HG03469 (cell line): ENCODE measurements around the gene S100PBP.
"Not testable (repeated sequence)": the region's sequence is repeated elsewhere in the genome, so short reads cannot be mapped to it uniquely, and the experiment has no call there.

Experiments used
- ATAC-seq: cut with Tn5 transposase; IDR thresholded peaks from one replicate; pipeline ENCODE4 v1.9.1; 2021; ENCODE audit warnings: mild to moderate bottlenecking, moderate library complexity, moderate number of reproducible peaks; ENCODE audit not compliant: unreplicated experiment

The S100PBP gene

GRCh38 chr1:32784817-32785216 is 32.6 kb upstream of the S100PBP start:
- no peak for ATAC-seq

- no peak for ATAC-seq
These were observed 30.6 kb upstream of the S100PBP start for GRCh38 chr1:32786856-32787255.

DNA sequence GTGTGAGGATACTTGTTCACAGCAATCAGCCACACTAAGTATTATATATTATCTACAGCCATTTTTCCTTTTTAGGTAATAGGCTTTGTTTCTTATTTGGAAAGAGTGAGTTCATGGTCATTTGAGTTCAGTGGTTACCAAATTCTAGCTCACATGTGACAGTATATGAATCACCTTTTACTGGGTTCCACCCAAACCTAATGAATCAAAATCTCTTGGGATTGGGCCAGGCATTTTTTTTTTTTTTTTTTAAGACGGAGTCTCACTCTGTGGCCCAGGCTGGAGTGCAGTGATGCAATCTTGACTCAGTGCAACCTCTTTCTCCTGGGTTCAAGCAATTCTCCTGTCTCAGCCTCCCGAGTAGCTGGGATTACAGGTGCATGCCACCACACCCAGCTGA is 28.1 kb upstream of the S100PBP start:
- ATAC-seq, result not testable (repeated sequence)

DNA sequence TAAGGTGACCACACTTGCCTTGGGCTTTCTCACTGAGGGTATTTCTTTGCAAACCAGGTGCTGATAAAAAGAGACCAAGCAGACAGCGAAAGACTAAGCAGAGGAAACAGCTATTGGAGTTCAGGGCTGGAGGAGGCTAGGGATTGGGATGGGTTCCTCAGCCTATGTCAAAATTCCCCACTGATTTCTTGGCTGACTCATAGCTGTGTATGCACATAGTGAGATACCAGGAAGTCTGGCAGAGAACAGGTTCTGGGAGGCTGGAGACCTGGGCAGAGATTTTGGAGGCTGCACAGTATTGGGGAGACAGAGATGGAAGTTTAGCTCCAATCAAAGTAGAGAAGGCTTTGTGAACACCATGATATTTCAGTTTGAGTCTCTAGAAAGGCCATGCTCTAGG is 25.6 kb upstream of the S100PBP start:
- no peak for ATAC-seq

GRCh38 chr1:32795763-32796162 is 21.7 kb upstream of the S100PBP start:
- ATAC-seq, result not testable (repeated sequence)

DNA sequence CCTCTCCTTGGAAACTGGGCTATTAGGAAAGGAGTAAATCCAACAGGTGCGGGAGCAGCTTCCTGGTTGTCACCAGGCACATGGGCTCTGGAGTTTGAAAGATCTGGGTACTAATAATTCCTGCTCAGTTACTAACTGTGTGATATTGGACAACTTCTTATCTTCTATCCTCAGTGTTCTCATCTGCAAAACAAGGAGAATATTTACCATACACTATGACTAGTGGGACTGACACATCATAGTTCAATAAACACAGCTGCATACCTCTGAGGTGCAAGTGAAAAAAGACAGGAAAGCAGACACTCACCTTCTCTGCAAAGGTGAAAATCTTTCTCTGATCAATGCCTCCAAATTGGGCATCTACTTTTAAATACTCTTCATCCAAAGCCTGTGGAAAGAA is 20.0 kb upstream of the S100PBP start:
- ATAC-seq, result no peak

GRCh38 chr1:32798191-32798590 is 19.3 kb upstream of the S100PBP start:
- no peak for ATAC-seq

- no peak for ATAC-seq
These were observed 18.6 kb upstream of the S100PBP start for GRCh38 chr1:32798679-32799416.

GRCh38 chr1:32801096-32801715 is 16.2 kb upstream of the S100PBP start:
- no peak for ATAC-seq

GRCh38 chr1:32804460-32804859 is 13.0 kb upstream of the S100PBP start:
- ATAC-seq, result not testable (repeated sequence)

- ATAC-seq, result no peak
These were observed 11.2 kb upstream of the S100PBP start for GRCh38 chr1:32806290-32806689.

GRCh38 chr1:32806910-32807523 is 10.4 kb upstream of the S100PBP start:
- ATAC-seq, result no peak

DNA sequence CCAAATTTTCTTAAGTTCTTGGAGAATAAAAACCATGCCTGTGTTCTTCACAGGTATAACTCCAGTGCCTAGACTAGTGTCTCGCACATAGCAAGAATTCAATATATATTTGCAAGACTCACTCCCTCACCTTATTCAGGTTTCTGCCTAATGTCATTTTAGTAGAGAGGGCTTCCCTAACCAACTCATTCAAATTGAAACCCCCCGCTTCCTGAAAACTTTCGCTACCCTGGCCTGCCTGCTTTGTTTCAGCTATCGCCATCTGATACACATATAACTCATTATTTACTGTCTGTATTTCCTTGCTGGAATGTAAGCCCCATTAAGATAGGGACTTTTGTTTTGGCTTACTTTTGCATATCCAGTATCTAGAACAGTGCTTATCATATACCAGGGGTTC is 8.9 kb upstream of the S100PBP start:
- ATAC-seq, result no peak

DNA sequence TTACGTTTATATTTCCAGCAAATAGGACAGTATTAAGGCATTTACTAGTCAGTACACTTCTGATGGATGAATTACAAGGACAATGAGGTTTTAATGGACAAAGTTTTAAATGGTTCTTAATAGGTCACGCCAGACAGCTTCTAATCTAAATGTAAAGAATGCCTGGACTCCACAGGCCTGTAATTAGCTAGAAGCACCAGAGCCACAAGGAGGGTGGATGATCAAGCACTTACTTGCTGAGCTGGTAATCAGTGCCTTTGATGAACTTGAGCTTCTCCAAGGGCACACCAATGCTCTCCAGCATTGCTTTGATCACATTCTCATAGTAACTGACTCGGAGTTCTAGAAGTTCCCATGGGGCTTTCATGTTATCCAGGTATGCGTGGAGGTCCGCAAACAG is 7.1 kb upstream of the S100PBP start:
- no peak for ATAC-seq

DNA sequence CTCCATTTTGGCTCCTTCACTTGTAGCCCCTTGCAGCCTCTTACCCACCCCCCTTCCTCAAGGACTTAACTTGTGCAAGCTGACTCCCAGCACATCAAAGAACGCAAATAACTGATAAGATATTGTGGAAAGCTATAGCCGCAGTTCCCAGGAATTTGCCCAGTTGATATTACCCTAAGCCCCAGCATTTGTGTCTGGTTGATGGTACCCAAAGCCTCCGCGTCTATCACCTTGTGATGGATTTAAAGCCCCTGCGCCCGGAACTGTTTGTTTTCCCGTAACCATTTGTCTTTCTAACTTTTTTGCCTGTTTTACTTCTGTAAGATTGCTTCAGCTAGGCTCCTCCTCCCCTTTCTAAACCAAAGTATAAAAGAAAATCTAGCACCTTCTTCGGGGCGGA is 6.2 kb upstream of the S100PBP start:
- ATAC-seq, result no peak

GRCh38 chr1:32811917-32812316 is 5.5 kb upstream of the S100PBP start:
- no peak for ATAC-seq

DNA sequence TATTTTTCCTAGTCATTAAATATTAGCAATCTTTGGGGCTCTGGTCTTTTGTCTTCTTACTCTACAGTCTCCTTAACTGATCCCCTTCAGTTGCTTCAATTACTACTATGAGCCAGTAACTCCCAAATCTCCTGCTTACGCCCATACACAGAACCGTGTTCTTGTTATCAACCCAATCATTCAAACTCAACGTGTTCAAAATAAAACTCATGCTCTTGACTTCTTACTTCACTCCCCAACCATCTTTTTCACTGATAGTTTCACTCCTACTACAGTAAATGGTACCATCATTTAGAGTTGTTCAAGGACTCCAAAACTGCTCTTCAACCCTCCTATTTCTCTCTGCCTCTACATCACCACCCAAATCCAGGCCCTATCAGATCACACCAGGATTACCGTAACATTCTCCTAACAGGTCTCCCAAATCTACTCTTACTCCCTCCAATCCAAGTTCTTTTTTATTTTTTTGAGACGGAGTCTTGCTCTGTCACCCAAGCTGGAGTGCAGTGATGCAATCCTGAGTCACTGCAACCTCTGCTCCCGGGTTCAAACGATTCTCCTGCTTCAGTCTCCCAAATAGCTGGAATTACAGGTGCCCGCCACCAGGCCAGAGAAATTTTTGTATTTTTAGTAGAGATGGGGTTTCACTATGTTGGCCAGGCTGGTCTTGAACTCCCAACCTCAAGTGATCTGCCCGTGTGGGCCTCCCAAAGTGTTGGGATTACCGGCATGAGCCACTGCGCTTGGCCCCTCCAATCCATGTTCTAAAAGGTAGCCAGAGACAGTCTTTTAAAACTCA is 3.3 kb upstream of the S100PBP start:
- no peak for ATAC-seq

GRCh38 chr1:32816676-32817158 is 736 bp upstream of the S100PBP start:
- no peak for ATAC-seq

GRCh38 chr1:32817815-32818786 is 648 bp downstream of the S100PBP start:
- no peak for ATAC-seq
